K562 (cell line): Measurements from ENCODE around the gene NEURL2. TPM values are rescaled to one million over a fixed set of nuclear protein-coding genes. Genes with fewer than 3 reads are reported as not detected.

Experiments used
- CBFA2T3 ChIP-seq: fragments of 450-650 bp; IDR thresholded peaks from 2 replicates; pipeline ENCODE4 v1.6.1; 2017
- CBX8 ChIP-seq: fragments of 200-600 bp; sonication (generic); IDR thresholded peaks from 2 replicates; pipeline ENCODE4 v1.6.1; 2012; ENCODE audit warnings: borderline replicate concordance, mixed run types, low read depth, mild to moderate bottlenecking, moderate library complexity, mixed read lengths, low read length, control low read depth, inconsistent platforms; ENCODE audit not compliant: poor library complexity, severe bottlenecking; ENCODE audit errors: extremely low read depth
- EP400 ChIP-seq: fragments of 450-650 bp; IDR thresholded peaks from 2 replicates; pipeline ENCODE4 v1.6.1; 2017; ENCODE audit warnings: antibody characterized with exemption, mild to moderate bottlenecking, moderate library complexity
- HMG20B ChIP-seq: fragments of 250-450 bp; sonication (Bioruptor Pico); IDR thresholded peaks from 2 replicates; pipeline ENCODE4 v1.5.0; 2021; ENCODE audit warnings: mild to moderate bottlenecking
- JUNB ChIP-seq: fragments of 450-650 bp; formaldehyde crosslinking; conservative IDR thresholded peaks from 2 replicates; pipeline ENCODE4 v1.4.0; 2020; ENCODE audit warnings: mild to moderate bottlenecking
- NCOR1 ChIP-seq: fragments of 450-650 bp; IDR thresholded peaks from 2 replicates; pipeline ENCODE4 v1.6.1; 2016; ENCODE audit warnings: mild to moderate bottlenecking, moderate library complexity
- PHF21A ChIP-seq: fragments of 450-650 bp; IDR thresholded peaks from 2 replicates; pipeline ENCODE4 v1.6.1; 2017; ENCODE audit warnings: low read depth, borderline replicate concordance
- TFE3 ChIP-seq: fragments of 450-650 bp; formaldehyde crosslinking; IDR thresholded peaks from 2 replicates; pipeline ENCODE4 v1.4.0; 2020; ENCODE audit warnings: mild to moderate bottlenecking, mixed read lengths
- ZNF253 ChIP-seq: fragments of 250-450 bp; sonication (Bioruptor Pico); conservative IDR thresholded peaks from 2 replicates; pipeline ENCODE4 v1.6.1; 2021; ENCODE audit warnings: mild to moderate bottlenecking
- ZNF511 ChIP-seq: sonication (generic); formaldehyde crosslinking; IDR thresholded peaks from 2 replicates; pipeline ENCODE4 v1.8.0; 2022; ENCODE audit warnings: mild to moderate bottlenecking, missing genetic modification reagents
- polyA plus RNA-seq, 8 experiments: library from polyadenylated mRNA; depleted of rRNA in 4 of 8; stranded (reverse) in 5 of 8; unstranded in 3 of 8; fragments of >200 nt; fragmentation: Nextera tagmentation in 2 of 8; fragmentation: Illumina TruSeq in 1 of 8; extraction: Ambion mirVana in 2 of 8; extraction: Trizol in 1 of 8; gene quantifications; 2 replicates each; pipeline versions ENCODE4 v1.2.1 to v1.2.3, GENCODE V29; 2011 to 2014; ENCODE audit warnings: inconsistent platforms in 1 of 8, missing spikeins in 1 of 8
- total RNA-seq, 7 experiments: library from RNA; depleted of rRNA in 6 of 7; stranded (reverse); fragments of >200 nt in 6 of 7; fragmentation: Illumina TruSeq in 2 of 7; extraction: Trizol in 2 of 7; gene quantifications; 2 replicates each; pipeline versions ENCODE4 v1.2.1 to v1.2.3, GENCODE V29; 2011 to 2021; ENCODE audit warnings: low replicate concordance in 1 of 7
- TF ChIP-seq, protein P1 (sequence below): fragments of 450-650 bp; IDR thresholded peaks from 2 replicates; pipeline ENCODE4 v1.6.1; 2016; ENCODE audit warnings: low read depth
- TF ChIP-seq, protein P2 (sequence below): sonication (generic); formaldehyde crosslinking; IDR thresholded peaks from 2 replicates; pipeline ENCODE4 v1.8.1; 2023; ENCODE audit warnings: mild to moderate bottlenecking, missing genetic modification reagents, moderate library complexity
- TF ChIP-seq, protein P3 (sequence below): fragments of 250-450 bp; sonication (Bioruptor Pico); IDR thresholded peaks from 2 replicates; pipeline ENCODE4 v1.8.0; 2021; ENCODE audit warnings: moderate library complexity, mild to moderate bottlenecking, inconsistent platforms

The NEURL2 gene
- total and polyA plus RNA-seq, 9 of the 15 experiments (the other 6 are each of a cell fraction or from before 2014, with no cell fraction given), result 0.22 to 1.9 (median 0.50) TPM; not detected in 1

DNA sequence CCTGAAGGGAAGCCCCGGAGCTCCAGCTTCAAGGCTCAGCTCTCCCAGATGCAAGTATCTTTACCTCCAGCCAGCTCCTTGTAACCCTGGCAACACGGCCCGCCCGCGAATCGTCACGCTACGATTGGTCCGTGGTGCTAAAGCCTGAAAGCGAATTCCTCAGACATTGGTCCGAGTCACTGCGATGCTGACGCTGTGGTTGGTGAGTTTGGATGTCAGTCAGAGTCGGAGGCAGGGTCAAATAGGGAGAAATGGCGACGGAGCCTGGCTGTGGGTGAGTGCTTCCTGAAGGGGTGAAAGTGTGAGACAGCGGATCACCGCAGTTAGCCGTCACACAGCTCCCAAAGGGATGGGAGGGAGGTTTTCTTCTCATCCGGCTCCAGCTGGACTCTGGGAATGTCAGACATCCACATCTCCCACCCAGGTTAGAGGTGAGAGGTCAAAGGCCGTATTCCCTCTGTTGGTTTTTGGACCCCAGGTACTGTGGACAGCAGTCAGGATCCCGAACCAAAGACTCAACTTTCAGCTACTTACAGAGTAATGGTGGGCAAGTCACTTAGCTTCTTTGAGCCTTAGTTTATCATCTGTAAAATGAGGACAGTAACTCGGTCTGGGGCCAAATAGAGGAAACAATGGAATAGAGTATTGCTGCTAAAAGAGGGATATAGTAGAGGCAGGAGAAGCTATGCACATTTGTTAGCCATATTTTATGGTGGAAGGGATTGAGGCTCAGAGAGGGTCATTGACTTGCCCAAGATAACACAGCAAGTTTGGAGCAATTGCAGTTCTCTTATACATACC is 9.8 kb downstream of the NEURL2 start, which contains the start of gene ZSWIM1 (continued):
- TF ChIP-seq, protein P1, sequence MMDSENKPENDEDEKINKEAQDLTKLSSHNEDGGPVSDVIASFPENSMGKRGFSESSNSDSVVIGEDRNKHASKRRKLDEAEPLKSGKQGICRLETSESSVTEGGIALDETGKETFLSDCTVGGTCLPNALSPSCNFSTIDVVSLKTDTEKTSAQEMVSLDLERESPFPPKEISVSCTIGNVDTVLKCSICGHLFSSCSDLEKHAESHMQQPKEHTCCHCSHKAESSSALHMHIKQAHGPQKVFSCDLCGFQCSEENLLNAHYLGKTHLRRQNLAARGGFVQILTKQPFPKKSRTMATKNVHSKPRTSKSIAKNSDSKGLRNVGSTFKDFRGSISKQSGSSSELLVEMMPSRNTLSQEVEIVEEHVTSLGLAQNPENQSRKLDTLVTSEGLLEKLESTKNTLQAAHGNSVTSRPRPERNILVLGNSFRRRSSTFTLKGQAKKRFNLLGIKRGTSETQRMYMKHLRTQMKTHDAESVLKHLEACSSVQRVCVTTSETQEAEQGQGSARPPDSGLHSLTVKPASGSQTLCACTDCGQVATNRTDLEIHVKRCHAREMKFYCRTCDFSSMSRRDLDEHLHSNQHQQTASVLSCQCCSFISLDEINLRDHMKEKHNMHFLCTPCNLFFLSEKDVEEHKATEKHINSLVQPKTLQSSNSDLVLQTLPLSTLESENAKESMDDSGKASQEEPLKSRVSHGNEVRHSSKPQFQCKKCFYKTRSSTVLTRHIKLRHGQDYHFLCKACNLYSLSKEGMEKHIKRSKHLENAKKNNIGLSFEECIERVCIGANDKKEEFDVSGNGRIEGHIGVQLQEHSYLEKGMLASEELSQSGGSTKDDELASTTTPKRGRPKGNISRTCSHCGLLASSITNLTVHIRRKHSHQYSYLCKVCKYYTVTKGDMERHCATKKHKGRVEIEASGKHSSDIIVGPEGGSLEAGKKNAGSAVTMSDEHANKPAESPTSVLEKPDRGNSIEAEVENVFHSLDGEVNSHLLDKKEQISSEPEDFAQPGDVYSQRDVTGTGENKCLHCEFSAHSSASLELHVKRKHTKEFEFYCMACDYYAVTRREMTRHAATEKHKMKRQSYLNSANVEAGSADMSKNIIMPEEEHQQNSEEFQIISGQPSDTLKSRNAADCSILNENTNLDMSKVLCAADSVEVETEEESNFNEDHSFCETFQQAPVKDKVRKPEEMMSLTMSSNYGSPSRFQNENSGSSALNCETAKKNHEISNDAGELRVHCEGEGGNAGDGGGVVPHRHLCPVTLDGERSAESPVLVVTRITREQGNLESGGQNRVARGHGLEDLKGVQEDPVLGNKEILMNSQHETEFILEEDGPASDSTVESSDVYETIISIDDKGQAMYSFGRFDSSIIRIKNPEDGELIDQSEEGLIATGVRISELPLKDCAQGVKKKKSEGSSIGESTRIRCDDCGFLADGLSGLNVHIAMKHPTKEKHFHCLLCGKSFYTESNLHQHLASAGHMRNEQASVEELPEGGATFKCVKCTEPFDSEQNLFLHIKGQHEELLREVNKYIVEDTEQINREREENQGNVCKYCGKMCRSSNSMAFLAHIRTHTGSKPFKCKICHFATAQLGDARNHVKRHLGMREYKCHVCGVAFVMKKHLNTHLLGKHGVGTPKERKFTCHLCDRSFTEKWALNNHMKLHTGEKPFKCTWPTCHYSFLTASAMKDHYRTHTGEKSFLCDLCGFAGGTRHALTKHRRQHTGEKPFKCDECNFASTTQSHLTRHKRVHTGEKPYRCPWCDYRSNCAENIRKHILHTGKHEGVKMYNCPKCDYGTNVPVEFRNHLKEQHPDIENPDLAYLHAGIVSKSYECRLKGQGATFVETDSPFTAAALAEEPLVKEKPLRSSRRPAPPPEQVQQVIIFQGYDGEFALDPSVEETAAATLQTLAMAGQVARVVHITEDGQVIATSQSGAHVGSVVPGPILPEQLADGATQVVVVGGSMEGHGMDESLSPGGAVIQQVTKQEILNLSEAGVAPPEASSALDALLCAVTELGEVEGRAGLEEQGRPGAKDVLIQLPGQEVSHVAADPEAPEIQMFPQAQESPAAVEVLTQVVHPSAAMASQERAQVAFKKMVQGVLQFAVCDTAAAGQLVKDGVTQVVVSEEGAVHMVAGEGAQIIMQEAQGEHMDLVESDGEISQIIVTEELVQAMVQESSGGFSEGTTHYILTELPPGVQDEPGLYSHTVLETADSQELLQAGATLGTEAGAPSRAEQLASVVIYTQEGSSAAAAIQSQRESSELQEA, result no peak
- TF ChIP-seq HMG20B (CRISPR knock-in tag) (no peak), ZNF253 (CRISPR knock-in tag) (no peak), CBFA2T3 (no peak), PHF21A (no peak), JUNB (no peak), TFE3 (no peak), CBX8 (no peak), NCOR1 (no peak), EP400 (peak; percentile 32; the same call in 1 of the 2 replicates), ZNF511 (no peak)
- TF ChIP-seq, protein P2, sequence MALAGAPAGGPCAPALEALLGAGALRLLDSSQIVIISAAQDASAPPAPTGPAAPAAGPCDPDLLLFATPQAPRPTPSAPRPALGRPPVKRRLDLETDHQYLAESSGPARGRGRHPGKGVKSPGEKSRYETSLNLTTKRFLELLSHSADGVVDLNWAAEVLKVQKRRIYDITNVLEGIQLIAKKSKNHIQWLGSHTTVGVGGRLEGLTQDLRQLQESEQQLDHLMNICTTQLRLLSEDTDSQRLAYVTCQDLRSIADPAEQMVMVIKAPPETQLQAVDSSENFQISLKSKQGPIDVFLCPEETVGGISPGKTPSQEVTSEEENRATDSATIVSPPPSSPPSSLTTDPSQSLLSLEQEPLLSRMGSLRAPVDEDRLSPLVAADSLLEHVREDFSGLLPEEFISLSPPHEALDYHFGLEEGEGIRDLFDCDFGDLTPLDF (CRISPR knock-in tag), result no peak
- TF ChIP-seq, protein P3, sequence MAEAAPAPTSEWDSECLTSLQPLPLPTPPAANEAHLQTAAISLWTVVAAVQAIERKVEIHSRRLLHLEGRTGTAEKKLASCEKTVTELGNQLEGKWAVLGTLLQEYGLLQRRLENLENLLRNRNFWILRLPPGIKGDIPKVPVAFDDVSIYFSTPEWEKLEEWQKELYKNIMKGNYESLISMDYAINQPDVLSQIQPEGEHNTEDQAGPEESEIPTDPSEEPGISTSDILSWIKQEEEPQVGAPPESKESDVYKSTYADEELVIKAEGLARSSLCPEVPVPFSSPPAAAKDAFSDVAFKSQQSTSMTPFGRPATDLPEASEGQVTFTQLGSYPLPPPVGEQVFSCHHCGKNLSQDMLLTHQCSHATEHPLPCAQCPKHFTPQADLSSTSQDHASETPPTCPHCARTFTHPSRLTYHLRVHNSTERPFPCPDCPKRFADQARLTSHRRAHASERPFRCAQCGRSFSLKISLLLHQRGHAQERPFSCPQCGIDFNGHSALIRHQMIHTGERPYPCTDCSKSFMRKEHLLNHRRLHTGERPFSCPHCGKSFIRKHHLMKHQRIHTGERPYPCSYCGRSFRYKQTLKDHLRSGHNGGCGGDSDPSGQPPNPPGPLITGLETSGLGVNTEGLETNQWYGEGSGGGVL (CRISPR knock-in tag), result no peak
